PC-9 (cell line): ENCODE results near the gene GABARAP.

ENCODE experiments used
- EZH2 ChIP-seq: fragments of 200-600 bp; sonication (generic); IDR thresholded peaks from 2 replicates; pipeline ENCODE4 v1.8.0; 2017; ENCODE audit warnings: antibody characterized with exemption, low read depth
- TF ChIP-seq, protein P1 (sequence below): fragments of 200-600 bp; sonication (generic); conservative IDR thresholded peaks from 2 replicates; pipeline ENCODE4 v1.6.1; 2017; ENCODE audit warnings: mixed run types, antibody characterized with exemption, mild to moderate bottlenecking, moderate library complexity

- TF ChIP-seq, protein P1, sequence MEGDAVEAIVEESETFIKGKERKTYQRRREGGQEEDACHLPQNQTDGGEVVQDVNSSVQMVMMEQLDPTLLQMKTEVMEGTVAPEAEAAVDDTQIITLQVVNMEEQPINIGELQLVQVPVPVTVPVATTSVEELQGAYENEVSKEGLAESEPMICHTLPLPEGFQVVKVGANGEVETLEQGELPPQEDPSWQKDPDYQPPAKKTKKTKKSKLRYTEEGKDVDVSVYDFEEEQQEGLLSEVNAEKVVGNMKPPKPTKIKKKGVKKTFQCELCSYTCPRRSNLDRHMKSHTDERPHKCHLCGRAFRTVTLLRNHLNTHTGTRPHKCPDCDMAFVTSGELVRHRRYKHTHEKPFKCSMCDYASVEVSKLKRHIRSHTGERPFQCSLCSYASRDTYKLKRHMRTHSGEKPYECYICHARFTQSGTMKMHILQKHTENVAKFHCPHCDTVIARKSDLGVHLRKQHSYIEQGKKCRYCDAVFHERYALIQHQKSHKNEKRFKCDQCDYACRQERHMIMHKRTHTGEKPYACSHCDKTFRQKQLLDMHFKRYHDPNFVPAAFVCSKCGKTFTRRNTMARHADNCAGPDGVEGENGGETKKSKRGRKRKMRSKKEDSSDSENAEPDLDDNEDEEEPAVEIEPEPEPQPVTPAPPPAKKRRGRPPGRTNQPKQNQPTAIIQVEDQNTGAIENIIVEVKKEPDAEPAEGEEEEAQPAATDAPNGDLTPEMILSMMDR = no peak
- TF ChIP-seq EZH2 = no peak
These were observed 17.6 kb downstream of the GABARAP start for GRCh38 chr17:7224661-7225111.
